GM12892 (cell line): ENCODE results near the gene TMEM131.

Source experiments
- POLR2A ChIP-seq: IDR thresholded peaks from 2 replicates; pipeline ENCODE4 v1.6.1; 2011; ENCODE audit warnings: low read depth, low read length, control low read depth
- POLR2AphosphoS5 ChIP-seq: IDR thresholded peaks from 2 replicates; pipeline ENCODE4 v1.6.1; 2011; ENCODE audit warnings: low read depth, low read length, control low read depth
- TAF1 ChIP-seq: IDR thresholded peaks from 2 replicates; pipeline ENCODE4 v1.6.1; 2011; ENCODE audit warnings: low read depth, mild to moderate bottlenecking, control low read depth, low read length, borderline replicate concordance

DNA sequence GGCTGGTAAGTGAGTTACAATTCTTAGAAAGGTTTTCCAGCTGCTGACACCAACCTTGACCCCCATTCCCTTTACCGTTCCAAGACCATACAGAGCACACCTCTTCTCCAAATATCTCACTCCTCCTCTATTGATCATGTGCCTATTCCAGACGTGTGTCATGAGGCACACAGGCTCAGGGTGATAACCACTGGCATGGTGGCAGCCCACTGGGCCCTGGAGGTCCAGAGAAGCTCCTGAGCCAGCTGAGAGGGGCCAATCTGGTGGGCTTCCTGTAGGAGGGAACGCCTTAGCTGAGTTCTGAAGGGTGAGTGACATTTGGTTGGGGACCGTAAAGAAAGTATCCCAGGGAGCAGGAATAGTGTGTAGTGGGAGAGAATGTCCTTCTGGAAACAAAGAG lies 254.1 kb downstream of the TMEM131 start:
- TF ChIP-seq POLR2AphosphoS5 (no peak), POLR2A (no peak), TAF1 (no peak)
